Measurements from ENCODE around the gene RRAGC. TPM values are rescaled to one million over a fixed set of nuclear protein-coding genes. Genes with fewer than 3 reads are reported as not detected.

Gene RRAGC, protein sequence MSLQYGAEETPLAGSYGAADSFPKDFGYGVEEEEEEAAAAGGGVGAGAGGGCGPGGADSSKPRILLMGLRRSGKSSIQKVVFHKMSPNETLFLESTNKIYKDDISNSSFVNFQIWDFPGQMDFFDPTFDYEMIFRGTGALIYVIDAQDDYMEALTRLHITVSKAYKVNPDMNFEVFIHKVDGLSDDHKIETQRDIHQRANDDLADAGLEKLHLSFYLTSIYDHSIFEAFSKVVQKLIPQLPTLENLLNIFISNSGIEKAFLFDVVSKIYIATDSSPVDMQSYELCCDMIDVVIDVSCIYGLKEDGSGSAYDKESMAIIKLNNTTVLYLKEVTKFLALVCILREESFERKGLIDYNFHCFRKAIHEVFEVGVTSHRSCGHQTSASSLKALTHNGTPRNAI
- 13.3 and 16.1 TPM in 2 replicates for total RNA-seq

- DNase-seq (ENCODE audit: low read depth in 2 of 2), result peak; percentile 98 to 99
Measured at GRCh38 chr1:38859561-38860453, at the start of gene RRAGC. Gene RRAGC (minus strand): TSS chr1:38859772. CDS start chr1:38859646, 126 bp downstream.

- no peak for DNase-seq (ENCODE audit: low read depth in 2 of 2)
Measured at GRCh38 chr1:38908821-38909220, 49.2 kb upstream of the RRAGC start.

- DNase-seq (ENCODE audit: low read depth in 2 of 2), result no peak
Measured at GRCh38 chr1:38905985-38906384, 46.4 kb upstream of the RRAGC start.

GRCh38 chr1:38899560-38899959 is 40.0 kb upstream of the RRAGC start:
- DNase-seq (ENCODE audit: low read depth in 2 of 2), result no peak

DNA sequence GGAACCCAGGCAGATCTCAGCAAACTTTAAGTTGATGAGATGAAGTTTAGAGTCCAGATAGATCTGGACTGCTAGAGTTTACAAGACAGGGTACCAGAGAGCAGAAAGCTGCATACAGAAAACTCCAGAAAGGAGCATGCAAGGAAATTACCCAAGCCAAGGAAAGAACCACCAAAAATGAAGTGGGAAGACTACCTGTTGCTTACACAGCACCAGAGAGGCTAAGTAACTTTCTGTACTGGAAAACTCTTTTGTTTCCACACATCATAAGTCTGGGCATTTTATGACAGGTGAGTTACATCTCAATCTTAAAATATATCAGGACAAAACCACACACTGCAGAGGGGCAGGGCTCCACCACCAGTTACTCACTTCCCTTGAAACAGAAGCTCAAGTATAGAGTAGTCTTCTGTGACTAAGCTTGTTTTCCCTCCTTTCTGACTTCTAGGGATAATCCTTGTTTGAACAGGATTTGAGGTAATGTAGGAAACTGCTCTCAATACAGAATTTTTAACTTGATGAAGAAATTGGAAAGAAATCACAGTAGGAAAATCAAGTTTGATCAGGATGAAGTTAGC is 39.2 kb upstream of the RRAGC start:
- peak in 1 of 2 donors; percentile 31 for DNase-seq (ENCODE audit: low read depth in 2 of 2)

DNA sequence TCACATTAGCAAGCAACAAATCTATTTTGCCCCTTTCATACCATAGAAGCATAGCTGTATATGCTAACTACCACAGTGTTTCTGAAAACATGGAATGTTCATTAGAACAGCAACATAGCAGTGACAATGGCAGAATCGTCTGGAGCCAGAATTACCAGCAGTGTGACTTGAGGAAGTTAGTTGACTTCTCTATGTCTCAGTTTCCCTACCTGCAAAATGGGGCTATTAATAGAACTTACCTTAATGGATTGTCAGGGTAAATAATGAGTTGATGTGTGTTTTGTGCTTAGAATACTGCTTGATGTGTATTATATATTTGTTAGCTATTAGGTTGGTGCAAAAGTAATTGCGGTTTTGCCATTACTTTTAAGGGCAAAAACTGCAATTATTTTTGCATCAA is 36.6 kb upstream of the RRAGC start:
- no peak for DNase-seq (ENCODE audit: low read depth in 2 of 2)

- DNase-seq (ENCODE audit: low read depth in 2 of 2), result no peak
Measured at GRCh38 chr1:38892976-38893375, 33.4 kb upstream of the RRAGC start.

GRCh38 chr1:38891753-38892152 is 32.2 kb upstream of the RRAGC start:
- DNase-seq (ENCODE audit: low read depth in 2 of 2), result no peak

- DNase-seq (ENCODE audit: low read depth in 2 of 2), result no peak
Measured at GRCh38 chr1:38889589-38889988, 30.0 kb upstream of the RRAGC start.

DNA sequence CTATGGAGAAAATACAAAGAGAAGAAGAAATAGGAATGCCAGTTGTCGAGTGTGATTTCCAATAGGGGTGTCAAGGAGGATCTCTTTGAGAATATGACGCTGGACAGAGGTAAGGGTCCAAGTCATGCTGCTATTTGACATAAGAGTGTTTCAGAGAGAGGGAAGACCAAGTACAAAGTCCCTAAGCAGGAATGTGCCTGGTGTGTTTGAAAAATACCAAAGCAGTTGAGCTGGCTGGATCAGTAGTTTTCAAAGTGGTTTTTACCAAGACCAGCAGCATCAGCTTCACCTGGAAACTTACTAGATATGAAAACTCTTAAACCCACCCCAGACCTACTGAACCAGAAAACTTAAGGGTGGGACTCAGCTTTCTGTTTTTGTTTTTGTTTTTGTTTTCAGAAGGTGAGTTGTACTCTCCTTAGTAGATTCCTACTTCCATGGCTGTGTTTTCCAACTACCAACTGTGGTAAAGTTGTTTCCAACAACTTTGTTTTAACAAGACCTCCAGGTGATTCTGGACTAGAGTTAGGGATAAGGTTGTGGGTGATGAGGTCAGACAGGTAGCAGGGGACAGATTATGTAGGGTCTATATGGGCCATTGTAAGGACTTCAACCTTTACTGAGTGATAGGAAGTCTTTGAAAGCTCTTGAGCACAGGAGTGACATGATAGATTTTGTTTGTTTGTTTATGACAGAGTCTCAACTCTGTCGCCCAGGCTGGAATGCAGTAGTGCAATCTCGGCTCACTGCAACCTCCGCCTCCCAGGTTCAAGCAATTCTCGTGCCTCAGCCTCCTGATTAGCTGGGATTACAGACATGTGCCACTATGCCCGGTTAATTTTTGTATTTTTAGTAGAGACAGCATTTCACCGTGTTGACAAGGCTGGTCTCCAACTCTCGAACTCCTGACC is 29.1 kb upstream of the RRAGC start:
- no peak for DNase-seq (ENCODE audit: low read depth in 2 of 2)

GRCh38 chr1:38885092-38885491 is 25.5 kb upstream of the RRAGC start:
- no peak for DNase-seq (ENCODE audit: low read depth in 2 of 2)

DNA sequence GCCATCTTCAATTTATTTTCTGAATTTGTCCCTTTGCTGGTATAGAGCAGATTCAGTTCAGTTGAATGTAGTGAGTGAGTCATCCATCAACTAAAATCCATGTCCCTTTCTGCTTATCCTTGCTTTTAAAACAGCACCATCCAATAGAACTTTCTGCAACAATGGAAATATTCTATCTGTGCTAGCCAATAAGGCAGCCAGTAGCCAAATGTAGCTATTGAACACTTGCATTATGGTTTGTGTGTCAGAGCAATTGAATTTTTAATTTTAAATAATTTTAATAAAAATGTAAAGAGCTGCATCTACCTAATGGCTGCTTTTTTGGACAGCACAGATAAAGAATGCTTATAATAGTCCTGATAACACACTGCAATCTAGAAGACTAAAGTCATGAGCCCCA is 21.9 kb upstream of the RRAGC start, which contains the start of gene GJA9:
TSS of gene GJA9 (minus strand) at position 101 of the 400 bp plus-strand sequence. CDS start 5,489 bp downstream, outside the sequence.
- no peak for DNase-seq (ENCODE audit: low read depth in 2 of 2)

GRCh38 chr1:38875811-38876210 is 16.2 kb upstream of the RRAGC start:
- no peak for DNase-seq (ENCODE audit: low read depth in 2 of 2)

DNA sequence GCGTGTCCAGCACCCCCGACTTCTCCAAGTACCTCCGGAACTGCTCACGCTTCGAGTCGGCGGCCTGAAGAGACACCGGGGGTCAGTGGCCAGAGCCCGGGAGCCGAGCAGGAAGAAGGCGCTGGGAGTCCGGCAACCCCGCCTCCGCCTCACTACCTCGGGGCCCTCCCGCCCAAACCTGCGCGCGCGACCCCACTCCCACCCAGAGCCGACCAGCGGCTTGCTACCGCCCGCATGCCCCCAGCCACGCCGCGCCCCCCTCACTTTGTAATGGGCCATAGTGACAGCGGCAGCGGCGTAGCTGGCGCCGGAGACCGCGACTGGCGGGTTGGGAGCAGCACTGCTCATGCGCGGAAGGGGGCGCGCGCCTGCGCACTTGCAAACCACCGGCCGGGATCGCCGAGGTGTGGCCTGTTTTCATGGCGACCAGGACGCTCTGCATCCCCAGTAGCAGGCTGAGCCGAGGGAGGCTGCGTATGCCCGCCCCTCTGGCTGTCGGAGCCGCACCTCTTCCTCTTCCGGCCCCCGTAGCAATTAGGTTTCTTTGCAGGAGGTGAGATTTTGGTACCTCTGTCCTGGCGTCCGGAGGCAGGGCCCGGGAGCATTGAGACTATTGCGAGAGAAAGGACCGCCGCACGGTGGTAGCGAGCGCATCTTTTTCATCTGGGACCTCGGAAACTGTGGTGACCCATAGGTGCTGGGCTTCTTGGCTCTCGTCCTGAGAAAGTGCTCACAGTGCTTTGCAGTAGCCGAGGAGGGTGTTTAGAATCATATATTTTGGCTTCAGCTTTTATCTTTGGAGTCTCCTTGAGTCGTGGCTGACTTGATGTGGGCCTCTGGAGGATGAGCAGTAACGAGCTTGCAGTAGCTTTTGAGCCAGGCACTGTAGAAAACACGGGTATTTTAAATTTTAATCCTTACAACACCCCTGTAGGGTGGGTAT is 13.7 kb upstream of the RRAGC start, which contains the start of gene MYCBP:
TSS of gene MYCBP (minus strand) at position 322 of the 943 bp plus-strand sequence. CDS start at position 279, 43 bp downstream.
- peak; percentile 97 for DNase-seq (ENCODE audit: low read depth in 2 of 2)

- DNase-seq (ENCODE audit: low read depth in 2 of 2), result peak; percentile 16 to 43
Measured at GRCh38 chr1:38872401-38873026, 12.9 kb upstream of the RRAGC start.

- no peak for DNase-seq (ENCODE audit: low read depth in 2 of 2)
Measured at GRCh38 chr1:38870996-38871395, 11.4 kb upstream of the RRAGC start.

- DNase-seq (ENCODE audit: low read depth in 2 of 2), result no peak
Measured at GRCh38 chr1:38867208-38867607, 7.6 kb upstream of the RRAGC start.

GRCh38 chr1:38865112-38865715 is 5.6 kb upstream of the RRAGC start:
- DNase-seq (ENCODE audit: low read depth in 2 of 2), result no peak

GRCh38 chr1:38860454-38860795 is 853 bp upstream of the RRAGC start:
- DNase-seq (ENCODE audit: low read depth in 2 of 2), result peak in 1 of 2 donors; percentile 20

All from lung microvascular endothelial cell (primary cell).